WTC11 (cell line): ENCODE measurements around the gene NAGLU. TPM values are rescaled to one million over a fixed set of nuclear protein-coding genes. Genes with fewer than 3 reads are reported as not detected.
A peak's percentile ranks its signal among the peaks of the same experiment; 100 is the strongest.

Experiments used
- ATAC-seq: fragments of 200-7000 bp; cut with Tn5 transposase; 2 replicates; pipeline ENCODE4 v1.10.0; 2021; ENCODE audit warnings: mild to moderate bottlenecking, moderate library complexity
- CTCF ChIA-PET: fragments of 300-600 bp; sonication (Branson Sonifier 250); formaldehyde crosslinking; loops from one replicate; lab custom pipeline; 2021; ENCODE audit warnings: antibody characterized with exemption; lab: Charles Lee
- POLR2A ChIA-PET: fragments of 350-600 bp; sonication (Branson Sonifier 250); formaldehyde crosslinking; loops from one replicate; lab custom pipeline; 2021; ENCODE audit warnings: antibody characterized with exemption; lab: Charles Lee
- DNase-seq: peaks from one replicate; pipeline ENCODE4 v3.0.0; 2021; ENCODE audit warnings: low spot score
- H3K27ac Mint-ChIP-seq: 2 replicates; pipeline ENCODE4 v1.8.0; 2021; ENCODE audit warnings: mixed read lengths
- H3K27me3 Mint-ChIP-seq: 2 replicates; pipeline ENCODE4 v1.8.0; 2021; ENCODE audit warnings: low read depth, mild to moderate bottlenecking, moderate library complexity, mixed read lengths
- H3K36me3 Mint-ChIP-seq: 2 replicates; pipeline ENCODE4 v1.8.0; 2021; ENCODE audit warnings: mixed read lengths
- H3K4me1 Mint-ChIP-seq: 2 replicates; pipeline ENCODE4 v1.8.0; 2022; ENCODE audit warnings: mixed read lengths
- H3K4me3 Mint-ChIP-seq: 2 replicates; pipeline ENCODE4 v1.8.0; 2021; ENCODE audit warnings: mild to moderate bottlenecking, moderate library complexity, mixed read lengths
- H3K9me3 Mint-ChIP-seq: 2 replicates; pipeline ENCODE4 v1.8.0; 2021; ENCODE audit warnings: mixed read lengths
- AR ChIP-seq: fragments of 250-450 bp; sonication (Bioruptor Pico); IDR thresholded peaks from 2 replicates; pipeline ENCODE4 v1.9.0; 2021; ENCODE audit warnings: mild to moderate bottlenecking
- ARID4B ChIP-seq: sonication (generic); formaldehyde crosslinking; IDR thresholded peaks from 2 replicates; pipeline ENCODE4 v1.8.0; 2023; ENCODE audit warnings: missing genetic modification reagents, mild to moderate bottlenecking, borderline replicate concordance
- CREM ChIP-seq: sonication (generic); formaldehyde crosslinking; IDR thresholded peaks from 2 replicates; pipeline ENCODE4 v1.8.1; 2022; ENCODE audit warnings: mild to moderate bottlenecking, missing genetic modification reagents, moderate library complexity
- ETV6 ChIP-seq: sonication (generic); formaldehyde crosslinking; IDR thresholded peaks from 2 replicates; pipeline ENCODE4 v1.8.1; 2022; ENCODE audit warnings: mild to moderate bottlenecking, missing genetic modification reagents
- FOXK1 ChIP-seq: sonication (generic); formaldehyde crosslinking; IDR thresholded peaks from 2 replicates; pipeline ENCODE4 v1.8.0; 2022; ENCODE audit warnings: mild to moderate bottlenecking, moderate library complexity, missing genetic modification reagents
- MYBL2 ChIP-seq: sonication (generic); formaldehyde crosslinking; IDR thresholded peaks from 2 replicates; pipeline ENCODE4 v1.8.1; 2023; ENCODE audit warnings: mild to moderate bottlenecking, moderate library complexity, missing genetic modification reagents
- NFYB ChIP-seq: sonication (generic); formaldehyde crosslinking; conservative IDR thresholded peaks from 2 replicates; pipeline ENCODE4 v1.8.0; 2022; ENCODE audit warnings: low read depth, missing genetic modification reagents
- NR2C2 ChIP-seq: sonication (generic); formaldehyde crosslinking; IDR thresholded peaks from 2 replicates; pipeline ENCODE4 v1.8.0; 2022; ENCODE audit warnings: mild to moderate bottlenecking, missing genetic modification reagents
- OVOL2 ChIP-seq: fragments of 250-450 bp; sonication (Bioruptor Pico); IDR thresholded peaks from 2 replicates; pipeline ENCODE4 v1.9.0; 2021; ENCODE audit warnings: mild to moderate bottlenecking, borderline replicate concordance
- TEAD4 ChIP-seq: sonication (generic); formaldehyde crosslinking; IDR thresholded peaks from 2 replicates; pipeline ENCODE4 v1.8.0; 2022; ENCODE audit warnings: mild to moderate bottlenecking, missing genetic modification reagents
- USF2 ChIP-seq: sonication (generic); formaldehyde crosslinking; IDR thresholded peaks from 2 replicates; pipeline ENCODE4 v1.8.1; 2023; ENCODE audit warnings: mild to moderate bottlenecking, missing genetic modification reagents, moderate library complexity
- ZNF232 ChIP-seq: sonication (generic); formaldehyde crosslinking; IDR thresholded peaks from 2 replicates; pipeline ENCODE4 v1.8.0; 2022; ENCODE audit warnings: mild to moderate bottlenecking, missing genetic modification reagents
- ZNF532 ChIP-seq: fragments of 250-450 bp; sonication (Bioruptor Pico); IDR thresholded peaks from 2 replicates; pipeline ENCODE4 v1.9.0; 2021; ENCODE audit warnings: mild to moderate bottlenecking, borderline replicate concordance
- total RNA-seq: library from RNA; stranded (reverse); gene quantifications from 3 replicates; pipeline ENCODE4 v1.2.3, GENCODE V29; 2021

The NAGLU gene
- total RNA-seq, 1 experiment from 2014 or later = 39.3 TPM

GRCh38 chr17:42565523-42566214 is 29.6 kb downstream of the NAGLU start:
- H3K27me3 Mint-ChIP-seq = no peaks in the 10 kb centered on the region
- no peak for ATAC-seq
- H3K4me3 Mint-ChIP-seq = peak overlapping the region; percentile 94
- no peak for DNase-seq
- peaks cover 22% of the 10 kb centered on the region for H3K4me1 Mint-ChIP-seq
- TF ChIP-seq ZNF532 = no peak
- TF ChIP-seq, all 79 proteins: peak for 0
- Mint-ChIP-seq H3K9me3 (no peaks in the 10 kb centered on the region), H3K36me3 (peaks cover 18% of the 10 kb centered on the region), H3K27ac (no peak overlapping the region)
- POLR2A ChIA-PET = interaction anchor here (0.6 kb wide), 1 partner anchor 83 kb away, joined by 3 read pairs; no protein-coding TSS in a partner anchor
- CTCF ChIA-PET = interaction anchor here (1.1 to 3.4 kb wide), 2 partner anchors 12 to 38 kb away, joined by 3 to 30 read pairs; partner anchors contain the start of gene PSMC3IP

GRCh38 chr17:42566215-42566882 is 30.3 kb downstream of the NAGLU start:
- Mint-ChIP-seq H3K4me1 (peaks cover 22% of the 10 kb centered on the region), H3K27me3 (no peaks in the 10 kb centered on the region), H3K9me3 (no peaks in the 10 kb centered on the region), H3K27ac (peak overlapping the region; percentile 86), H3K4me3 (peak overlapping the region; percentile 94), H3K36me3 (peaks cover 25% of the 10 kb centered on the region)
- ATAC-seq = no peak; the same call in 1 of the 2 replicates
- TF ChIP-seq OVOL2 (CRISPR knock-in tag) = no peak
- TF ChIP-seq FOXK1 = 0 out of 2 replicates have a peak, but pooled peaks have one; percentile 14
- TF ChIP-seq CREM = 0 out of 2 replicates have a peak, but pooled peaks have one; percentile 27
- TF ChIP-seq NR2C2 (CRISPR knock-in tag) = no peak
- TF ChIP-seq TEAD4 (CRISPR knock-in tag) = no peak
- no peak for DNase-seq
- POLR2A ChIA-PET = interaction anchor here (0.6 kb wide), 1 partner anchor 83 kb away, joined by 3 read pairs; no protein-coding TSS in a partner anchor
- CTCF ChIA-PET = interaction anchor here (0.6 to 3.4 kb wide), 5 partner anchors 12 to 200 kb away, joined by 3 to 30 read pairs (median 4); partner anchors contain the start of gene PSMC3IP

GRCh38 chr17:42566883-42567573 is 31.0 kb downstream of the NAGLU start, which contains the start of gene MLX:
Gene MLX, plus strand, starts transcription at chr17:42567100. Its CDS starts 25 bp downstream, at chr17:42567125.
- peaks cover 32% of the 10 kb centered on the region for H3K36me3 Mint-ChIP-seq
- POLR2A ChIA-PET = no interaction called here
- CTCF ChIA-PET = interaction anchor here (0.6 to 3.4 kb wide), 8 partner anchors 11 to 200 kb away, joined by 3 to 30 read pairs (median 4); partner anchors contain the start of gene PSMC3IP
- TF ChIP-seq NFYB (CRISPR knock-in tag) (peak; percentile 84), ETV6 (CRISPR knock-in tag) (peak; percentile 86), ZNF232 (no peak), AR (CRISPR knock-in tag) (no peak), MYBL2 (CRISPR knock-in tag) (peak; percentile 56; the same call in 1 of the 2 replicates), USF2 (CRISPR knock-in tag) (peak; percentile 100), ARID4B (peak; percentile 21; the same call in 1 of the 2 replicates)

More at GRCh38 chr17:42566883-42567573, 31.0 kb downstream of the NAGLU start, which contains the start of gene MLX:
- H3K27ac Mint-ChIP-seq = peak within 1 kb of the TSS; percentile 92
- peak within 1 kb of the TSS; percentile 94 for H3K4me3 Mint-ChIP-seq
- no peaks in the 10 kb centered on the region for H3K9me3 Mint-ChIP-seq
- H3K4me1 Mint-ChIP-seq = peaks cover 22% of the 10 kb centered on the region
- DNase-seq (peak; percentile 92), ATAC-seq (peak; percentile 70)
- H3K27me3 Mint-ChIP-seq = no peaks in the 10 kb centered on the region
